ENCODE results near the gene NEMF. TPM values are rescaled to one million over a fixed set of nuclear protein-coding genes. Genes with fewer than 3 reads are reported as not detected.
A peak's percentile ranks its signal among the peaks of the same experiment; 100 is the strongest.
"Not testable (repeated sequence)": the region's sequence is repeated elsewhere in the genome, so short reads cannot be mapped to it uniquely, and the experiment has no call there.

NEMF gene
- total RNA-seq, 2 donors from 2014 or later = 48.6 to 60.5 TPM

- ATAC-seq (no peak), DNase-seq (no peak)
- intact Hi-C loops (cut with DNase I) = loop anchor here in 1 of 2 donors (10.0 kb wide), 1 partner anchor 74 kb away; the partner anchor contains the start of gene KLHDC1
Measured at GRCh38 chr14:49769171-49769570, 83.4 kb downstream of the NEMF start.

GRCh38 chr14:49768301-49769121 lies 84.1 kb downstream of the NEMF start:
- intact Hi-C loops (cut with DNase I) = loop anchor here in 1 of 2 donors (10.0 kb wide), 1 partner anchor 74 kb away; the partner anchor contains the start of gene KLHDC1
- ATAC-seq (peak; percentile 41 to 55), DNase-seq (peak; percentile 53)

GRCh38 chr14:49767571-49768300 lies 84.9 kb downstream of the NEMF start, which contains the start of gene KLHDC2:
TSS of gene KLHDC2 (plus strand) at chr14:49768153. CDS start at chr14:49768469, 316 bp downstream.
- DNase-seq = peak; percentile 92
- peak; percentile 95 to 97 for ATAC-seq
- intact Hi-C loops (cut with DNase I) = loop anchor here in 1 of 2 donors (10.0 kb wide), 1 partner anchor 73 kb away; the partner anchor contains the start of gene KLHDC1

GRCh38 chr14:49767270-49767570 lies 85.4 kb downstream of the NEMF start:
- ATAC-seq (no peak), DNase-seq (no peak)
- intact Hi-C loops (cut with DNase I) = loop anchor here in 1 of 2 donors (10.0 kb wide), 1 partner anchor 72 kb away; the partner anchor contains the start of gene KLHDC1

GRCh38 chr14:49766839-49767238 lies 85.7 kb downstream of the NEMF start:
- DNase-seq (no peak), ATAC-seq (no peak)
- intact Hi-C loops (cut with DNase I) = loop anchor here in 1 of 2 donors (10.0 kb wide), 1 partner anchor 72 kb away; the partner anchor contains the start of gene KLHDC1

- no peak for DNase-seq
- intact Hi-C loops (cut with DNase I) = loop anchor here in 1 of 2 donors (10.0 kb wide), 1 partner anchor 67 kb away; the partner anchor contains the start of gene KLHDC1
- peak in 1 of 2 donors; percentile 15 for ATAC-seq
Measured at GRCh38 chr14:49761839-49762551, 90.6 kb downstream of the NEMF start.

GRCh38 chr14:49755378-49755777 lies 97.2 kb downstream of the NEMF start:
- intact Hi-C loops (cut with DNase I) = no loop called here
- ATAC-seq (no peak), DNase-seq (no peak)

GRCh38 chr14:49754570-49755097 lies 98.0 kb downstream of the NEMF start:
- intact Hi-C loops (cut with DNase I) = no loop called here
- ATAC-seq = no peak
- DNase-seq = no peak

GRCh38 chr14:49746476-49746875 lies 106.1 kb downstream of the NEMF start:
- intact Hi-C loops (cut with DNase I); ATAC-seq: not testable (repeated sequence)

GRCh38 chr14:49745191-49745590 lies 107.4 kb downstream of the NEMF start:
- ATAC-seq (no peak), DNase-seq (no peak)
- intact Hi-C loops (cut with DNase I) = no loop called here

More at GRCh38 chr14:49746476-49746875, 106.1 kb downstream of the NEMF start:
- not testable (repeated sequence) for DNase-seq

GRCh38 chr14:49735669-49736068 lies 116.9 kb downstream of the NEMF start:
- DNase-seq; ATAC-seq; intact Hi-C loops (cut with DNase I): not testable (repeated sequence)

GRCh38 chr14:49733836-49734235 lies 118.8 kb downstream of the NEMF start:
- DNase-seq (no peak), ATAC-seq (no peak)
- intact Hi-C loops (cut with DNase I) = no loop called here

- DNase-seq (no peak), ATAC-seq (no peak)
Measured at GRCh38 chr14:49732896-49733295, 119.7 kb downstream of the NEMF start.

More at GRCh38 chr14:49732896-49733295, 119.7 kb downstream of the NEMF start:
- intact Hi-C loops (cut with DNase I) = no loop called here

Other genes starting within 250 kb of the NEMF start
- 100 to 1,000 TPM; 131 to 149 TPM for gene RPL36AL, start 232.2 kb downstream of the NEMF start, total RNA-seq
- gene MGAT2, start 232.0 kb downstream of the NEMF start, total RNA-seq = 10 to 100 TPM; 16.6 to 24.7 TPM
- gene DNAAF2, start 217.5 kb downstream of the NEMF start, total RNA-seq = 1 to 10 TPM; 4.9 to 7.0 TPM
- gene POLE2, start 164.6 kb downstream of the NEMF start, total RNA-seq = 1 to 10 TPM; 1.0 to 1.2 TPM
- gene KLHDC1, start 159.7 kb downstream of the NEMF start, total RNA-seq = 10 to 100 TPM in 1 of 2 donors, 1 to 10 TPM in 1; 6.5 to 11.8 TPM
- gene KLHDC2, start 84.6 kb downstream of the NEMF start, total RNA-seq = 10 to 100 TPM; 54.8 to 67.1 TPM
- 10 to 100 TPM; 28.6 to 38.0 TPM for gene ARF6, start 40.3 kb upstream of the NEMF start, total RNA-seq

All from left cardiac atrium (tissue), 4 donors.